Measurements from ENCODE around the gene ACTR1B. TPM values are rescaled to one million over a fixed set of nuclear protein-coding genes. Genes with fewer than 3 reads are reported as not detected.
"Not testable (repeated sequence)": the region's sequence is repeated elsewhere in the genome, so short reads cannot be mapped to it uniquely, and the experiment has no call there.

Gene ACTR1B
- total RNA-seq, 1 donor from 2014 or later: 62.9 TPM

DNA sequence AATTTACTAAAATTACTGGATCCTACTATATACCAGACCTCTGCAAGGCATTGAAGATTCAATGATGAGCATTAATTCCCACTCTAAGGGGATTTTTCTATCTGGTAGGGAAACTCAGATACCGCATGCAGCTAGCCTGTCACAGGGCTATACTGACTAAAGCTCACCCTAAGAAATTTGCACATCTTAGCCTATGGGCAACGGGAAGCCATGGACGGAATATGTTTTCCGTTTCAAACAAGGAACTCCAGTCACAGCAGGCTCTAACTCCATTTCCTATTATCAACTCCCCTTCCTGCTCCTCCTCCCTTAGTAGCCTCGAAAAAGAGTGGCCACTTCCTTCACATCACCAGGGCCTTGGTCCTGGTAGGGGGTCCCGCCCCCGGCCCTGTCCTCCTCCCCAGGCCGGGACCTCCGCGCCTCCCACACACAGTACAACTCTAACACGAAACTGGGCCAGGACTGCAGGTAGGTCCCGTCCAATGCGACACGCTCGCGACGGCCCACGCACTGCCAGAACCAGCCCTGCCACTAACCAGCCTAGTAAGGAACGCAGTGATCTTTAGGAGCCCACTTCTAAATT is 18.6 kb downstream of the ACTR1B start:
- DNase-seq (ENCODE audit: low spot score): no peak
- peak; percentile 67 for ATAC-seq
- intact Hi-C loops (cut with DNase I): no loop called here

DNA sequence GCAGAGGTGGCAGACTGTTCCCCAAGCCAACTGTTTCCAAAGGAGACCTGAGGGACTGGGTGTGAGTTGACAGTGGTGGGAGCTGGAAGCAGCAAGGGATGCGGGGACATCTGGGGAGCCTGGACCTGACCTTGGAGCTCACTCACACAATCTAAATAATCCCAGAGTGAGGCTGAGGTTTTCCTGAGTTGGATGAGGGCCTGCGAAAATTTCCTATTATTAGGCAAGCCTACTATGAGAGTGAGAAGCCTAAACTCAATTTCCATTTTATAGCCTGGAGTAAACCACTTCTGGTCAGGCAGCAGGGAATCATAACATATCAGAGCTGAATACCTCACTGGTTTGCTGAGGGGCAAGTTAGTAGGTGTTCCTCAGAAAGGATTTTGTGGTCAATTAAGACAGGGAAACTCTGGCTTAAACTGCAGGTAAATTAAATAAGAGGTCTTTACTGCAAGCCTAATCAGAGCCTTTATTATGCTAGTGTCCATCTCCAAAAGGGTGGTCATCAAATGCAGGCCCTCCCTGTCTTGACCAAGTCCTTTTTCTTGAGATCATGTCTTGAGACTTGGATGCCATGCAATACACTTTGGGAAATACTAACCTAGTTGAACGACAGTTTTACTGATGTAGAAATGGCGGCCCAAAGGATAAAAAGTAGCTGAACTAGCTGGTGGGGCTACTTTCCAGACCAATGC is 19.7 kb downstream of the ACTR1B start:
- intact Hi-C loops (cut with DNase I): no loop called here
- no peak for ATAC-seq
- DNase-seq (ENCODE audit: low spot score): no peak

- intact Hi-C loops (cut with DNase I); DNase-seq (ENCODE audit: low spot score); ATAC-seq: not testable (repeated sequence)
Measured at GRCh38 chr2:97626049-97626430, 37.8 kb downstream of the ACTR1B start.

GRCh38 chr2:97625354-97626048 is 38.3 kb downstream of the ACTR1B start:
- DNase-seq (ENCODE audit: low spot score); intact Hi-C loops (cut with DNase I); ATAC-seq: not testable (repeated sequence)

GRCh38 chr2:97622976-97623375 is 40.9 kb downstream of the ACTR1B start:
- DNase-seq (ENCODE audit: low spot score); intact Hi-C loops (cut with DNase I); ATAC-seq: not testable (repeated sequence)

DNA sequence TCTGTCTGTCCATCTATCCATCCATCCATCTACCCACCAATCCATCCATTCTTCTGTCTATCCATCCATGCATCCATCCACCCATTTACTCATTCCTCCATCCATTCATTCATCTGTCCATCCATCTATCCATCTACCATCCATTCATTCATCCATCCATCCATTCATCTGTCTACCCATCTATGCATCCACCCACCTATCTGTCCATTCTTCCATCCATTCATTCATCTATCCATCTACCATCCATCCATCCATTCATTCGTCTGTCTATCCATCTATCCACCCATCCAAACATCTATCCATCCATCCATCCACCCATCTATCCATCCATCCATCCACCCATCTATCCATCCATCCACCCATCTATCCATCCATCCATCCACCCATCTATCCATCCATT is 43.4 kb downstream of the ACTR1B start:
- intact Hi-C loops (cut with DNase I); ATAC-seq; DNase-seq (ENCODE audit: low spot score): not testable (repeated sequence)

- DNase-seq (ENCODE audit: low spot score); ATAC-seq; intact Hi-C loops (cut with DNase I): not testable (repeated sequence)
Measured at GRCh38 chr2:97618939-97619827, 44.7 kb downstream of the ACTR1B start.

DNA sequence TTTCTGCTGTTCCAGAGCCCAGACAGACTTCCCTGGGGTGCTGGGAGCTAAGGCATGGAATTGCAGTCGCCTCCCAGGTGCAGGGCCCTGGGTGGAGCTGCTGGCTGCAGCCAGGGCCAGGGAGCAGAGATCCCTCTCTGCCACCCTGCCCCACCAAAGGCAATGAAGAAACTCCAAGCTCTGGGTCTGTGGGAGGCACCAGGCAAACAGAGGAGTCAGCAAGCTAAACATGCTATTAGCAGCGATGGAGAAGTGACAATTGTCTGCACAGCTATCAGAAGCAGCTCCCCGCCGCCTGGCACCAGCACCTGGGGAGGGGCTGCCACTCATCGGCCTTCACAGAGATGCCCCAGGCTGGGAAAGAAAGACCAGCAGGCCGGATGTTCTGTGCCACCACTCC is 45.9 kb downstream of the ACTR1B start:
- intact Hi-C loops (cut with DNase I): no loop called here
- DNase-seq (ENCODE audit: low spot score): no peak

DNA sequence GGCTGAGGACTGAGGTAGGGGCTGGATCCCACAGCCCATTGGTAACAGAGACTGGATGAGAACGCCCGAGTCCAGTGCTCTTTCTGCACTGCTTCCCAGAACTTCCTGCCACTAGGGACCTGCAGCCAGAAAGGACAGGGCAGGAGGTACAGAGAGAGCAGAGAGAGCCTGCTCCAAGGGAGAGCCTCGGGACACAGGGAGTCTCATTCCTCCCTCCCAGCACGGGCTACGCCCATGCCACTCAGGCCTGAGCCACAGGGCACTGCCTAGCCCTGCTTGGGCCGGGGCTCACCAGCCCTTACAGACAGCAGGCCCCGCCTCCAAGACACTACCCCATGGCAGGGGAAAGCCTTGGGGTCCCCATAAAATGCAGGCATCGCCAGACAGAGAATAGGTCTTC is 48.1 kb downstream of the ACTR1B start:
- intact Hi-C loops (cut with DNase I); DNase-seq (ENCODE audit: low spot score): not testable (repeated sequence)
- ATAC-seq: peak; percentile 52

More for the DNA sequence above, 45.9 kb downstream of the ACTR1B start:
- no peak for ATAC-seq

- intact Hi-C loops (cut with DNase I); DNase-seq (ENCODE audit: low spot score); ATAC-seq: not testable (repeated sequence)
Measured at GRCh38 chr2:97611895-97612294, 51.9 kb downstream of the ACTR1B start.

GRCh38 chr2:97608745-97609144 is 55.1 kb downstream of the ACTR1B start:
- intact Hi-C loops (cut with DNase I); ATAC-seq; DNase-seq (ENCODE audit: low spot score): not testable (repeated sequence)

Other genes starting within 250 kb of the ACTR1B start
- 55.4 TPM for gene ANKRD36B, start 74.2 kb downstream of the ACTR1B start, total RNA-seq
- 140 TPM for gene COX5B, start 18.0 kb downstream of the ACTR1B start, total RNA-seq
- gene C2orf92, start 5.7 kb upstream of the ACTR1B start, total RNA-seq: 17.7 TPM
- gene ZAP70, start 49.5 kb upstream of the ACTR1B start, total RNA-seq: 4.5 TPM

Data from sciatic nerve (tissue), 2 donors.